ENCODE measurements around the gene TMEM150B. TPM values are rescaled to one million over a fixed set of nuclear protein-coding genes. Genes with fewer than 3 reads are reported as not detected.

The TMEM150B gene
- total RNA-seq, 2 donors from 2014 or later = 0.73 to 0.95 TPM

- Histone ChIP-seq H3K36me3 (ENCODE audit: control insufficient read depth, insufficient read depth, low read length) (peaks cover 47% of the 10 kb centered on the region), H3K4me3 (ENCODE audit: low read length) (no peak overlapping the region), H3K9ac (ENCODE audit: extremely low read depth, low read length, poor library complexity, severe bottlenecking) (no peak overlapping the region), H3K4me1 (ENCODE audit: control insufficient read depth, insufficient read depth, low read length) (peaks cover 9% of the 10 kb centered on the region), H3K27ac (ENCODE audit: low read depth, low read length) (peak overlapping the region; percentile 16), H3K9me3 (ENCODE audit: control insufficient read depth, low read length) (no peaks in the 10 kb centered on the region), H3K27me3 (ENCODE audit: control insufficient read depth, insufficient read depth, low read length, poor library complexity, severe bottlenecking) (peaks cover 1% of the 10 kb centered on the region)
- Mint-ChIP-seq H3K27ac (no peak overlapping the region), H3K4me1 (peaks cover 16% of the 10 kb centered on the region), H3K27me3 (ENCODE audit: insufficient read depth) (peaks cover 8% of the 10 kb centered on the region), H3K4me3 (no peak overlapping the region), H3K36me3 (ENCODE audit: low read depth) (peaks cover 46% of the 10 kb centered on the region), H3K9me3 (no peaks in the 10 kb centered on the region)
- DNase-seq = peak; percentile 45
- WGBS, 2 experiments (ENCODE audit: insufficient coverage in 1 of 2, insufficient read length in 1 of 2) = 91 to 92% methylated on average over 28 to 43 of the region's 43 CpGs
- TF ChIP-seq, protein P1, sequence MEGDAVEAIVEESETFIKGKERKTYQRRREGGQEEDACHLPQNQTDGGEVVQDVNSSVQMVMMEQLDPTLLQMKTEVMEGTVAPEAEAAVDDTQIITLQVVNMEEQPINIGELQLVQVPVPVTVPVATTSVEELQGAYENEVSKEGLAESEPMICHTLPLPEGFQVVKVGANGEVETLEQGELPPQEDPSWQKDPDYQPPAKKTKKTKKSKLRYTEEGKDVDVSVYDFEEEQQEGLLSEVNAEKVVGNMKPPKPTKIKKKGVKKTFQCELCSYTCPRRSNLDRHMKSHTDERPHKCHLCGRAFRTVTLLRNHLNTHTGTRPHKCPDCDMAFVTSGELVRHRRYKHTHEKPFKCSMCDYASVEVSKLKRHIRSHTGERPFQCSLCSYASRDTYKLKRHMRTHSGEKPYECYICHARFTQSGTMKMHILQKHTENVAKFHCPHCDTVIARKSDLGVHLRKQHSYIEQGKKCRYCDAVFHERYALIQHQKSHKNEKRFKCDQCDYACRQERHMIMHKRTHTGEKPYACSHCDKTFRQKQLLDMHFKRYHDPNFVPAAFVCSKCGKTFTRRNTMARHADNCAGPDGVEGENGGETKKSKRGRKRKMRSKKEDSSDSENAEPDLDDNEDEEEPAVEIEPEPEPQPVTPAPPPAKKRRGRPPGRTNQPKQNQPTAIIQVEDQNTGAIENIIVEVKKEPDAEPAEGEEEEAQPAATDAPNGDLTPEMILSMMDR (conservative IDR thresholded peaks at IDR 0.05) = no peak
These were observed 20.9 kb upstream of the TMEM150B start for GRCh38 chr19:55345818-55346724.

GRCh38 chr19:55345101-55345817, 20.1 kb upstream of the TMEM150B start:
- TF ChIP-seq, protein P1 (conservative IDR thresholded peaks at IDR 0.05) = no peak
- Mint-ChIP-seq H3K27ac (peak overlapping the region; percentile 58), H3K36me3 (ENCODE audit: low read depth) (peaks cover 46% of the 10 kb centered on the region), H3K4me1 (peaks cover 16% of the 10 kb centered on the region), H3K9me3 (no peaks in the 10 kb centered on the region), H3K27me3 (ENCODE audit: insufficient read depth) (peaks cover under 1% of the 10 kb centered on the region), H3K4me3 (no peak overlapping the region)
- no peaks in the 10 kb centered on the region for H3K9me3 ChIP-seq (ENCODE audit: control insufficient read depth, low read length)
- peak; percentile 41 for DNase-seq
- 94 to 99% methylated on average over 14 to 22 of the region's 22 CpGs for WGBS, 2 experiments (ENCODE audit: insufficient coverage in 1 of 2, insufficient read length in 1 of 2)
- peaks cover 9% of the 10 kb centered on the region for H3K4me1 ChIP-seq (ENCODE audit: control insufficient read depth, insufficient read depth, low read length)
- H3K36me3 ChIP-seq (ENCODE audit: control insufficient read depth, insufficient read depth, low read length) = peaks cover 47% of the 10 kb centered on the region
- H3K9ac ChIP-seq (ENCODE audit: extremely low read depth, low read length, poor library complexity, severe bottlenecking) = no peak overlapping the region
- no peak overlapping the region for H3K4me3 ChIP-seq (ENCODE audit: low read length)
- no peaks in the 10 kb centered on the region for H3K27me3 ChIP-seq (ENCODE audit: control insufficient read depth, insufficient read depth, low read length, poor library complexity, severe bottlenecking)
- H3K27ac ChIP-seq (ENCODE audit: low read depth, low read length) = peak overlapping the region; percentile 16

GRCh38 chr19:55344444-55344843, 19.3 kb upstream of the TMEM150B start:
- Histone ChIP-seq H3K36me3 (ENCODE audit: control insufficient read depth, insufficient read depth, low read length) (peaks cover 45% of the 10 kb centered on the region), H3K27me3 (ENCODE audit: control insufficient read depth, insufficient read depth, low read length, poor library complexity, severe bottlenecking) (no peaks in the 10 kb centered on the region), H3K4me1 (ENCODE audit: control insufficient read depth, insufficient read depth, low read length) (peaks cover 9% of the 10 kb centered on the region), H3K4me3 (ENCODE audit: low read length) (no peak overlapping the region), H3K27ac (ENCODE audit: low read depth, low read length) (no peak overlapping the region), H3K9me3 (ENCODE audit: control insufficient read depth, low read length) (no peaks in the 10 kb centered on the region), H3K9ac (ENCODE audit: extremely low read depth, low read length, poor library complexity, severe bottlenecking) (no peak overlapping the region)
- no peaks in the 10 kb centered on the region for H3K27me3 Mint-ChIP-seq (ENCODE audit: insufficient read depth)
- no peak overlapping the region for H3K4me3 Mint-ChIP-seq
- 92 to 95% methylated on average over 4 to 9 of the region's 9 CpGs for WGBS, 2 experiments (ENCODE audit: insufficient coverage in 1 of 2, insufficient read length in 1 of 2)
- no peak overlapping the region for H3K27ac Mint-ChIP-seq
- DNase-seq = peak; percentile 54
- H3K9me3 Mint-ChIP-seq = no peaks in the 10 kb centered on the region
- TF ChIP-seq, protein P1 (conservative IDR thresholded peaks at IDR 0.05) = no peak
- H3K36me3 Mint-ChIP-seq (ENCODE audit: low read depth) = peaks cover 44% of the 10 kb centered on the region
- peaks cover 16% of the 10 kb centered on the region for H3K4me1 Mint-ChIP-seq
